GM18861 (cell line): ENCODE data around the gene MDFIC.

Experiments used
- ATAC-seq: cut with Tn5 transposase; IDR thresholded peaks from one replicate; pipeline ENCODE4 v1.9.1; 2021; ENCODE audit not compliant: unreplicated experiment

MDFIC gene

DNA sequence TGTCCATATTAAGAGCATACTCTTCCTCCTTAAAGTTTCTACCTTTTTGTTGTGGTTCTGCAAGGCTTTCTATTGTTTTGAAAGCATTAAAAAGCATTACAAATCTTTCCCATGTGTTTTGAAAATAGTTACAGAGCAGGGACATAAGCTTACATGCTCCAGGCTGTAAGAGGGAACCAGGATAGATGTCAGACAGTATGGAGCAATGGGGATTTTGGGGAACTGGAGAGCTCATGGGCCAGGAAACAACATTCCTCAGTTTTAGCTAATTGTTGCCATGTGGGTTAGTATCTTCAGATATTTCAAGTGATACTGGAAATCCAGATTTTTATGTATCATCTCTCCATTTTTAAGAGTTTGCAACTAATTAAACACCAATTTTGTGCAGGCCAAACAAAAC, 3.5 kb downstream of the MDFIC start:
- no peak for ATAC-seq

DNA sequence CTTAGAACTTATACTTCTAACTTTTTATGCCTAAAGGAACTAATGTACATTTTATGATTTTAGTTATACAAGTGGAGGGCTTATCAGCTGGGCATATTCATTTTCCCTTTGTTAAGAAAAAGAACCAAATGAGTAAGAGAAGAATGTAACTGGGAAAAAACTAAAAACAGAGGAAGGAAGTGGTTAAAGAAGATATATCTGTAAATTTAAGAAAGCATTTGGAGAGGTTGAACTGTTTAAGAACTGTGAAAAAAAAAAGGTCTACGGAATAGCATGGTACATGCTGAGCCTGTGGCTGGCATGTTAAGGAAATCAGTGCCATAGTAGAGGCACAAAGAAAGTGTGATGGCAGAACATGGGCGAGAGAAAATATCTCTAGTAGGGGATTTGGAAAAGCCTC, 6.2 kb downstream of the MDFIC start:
- no peak for ATAC-seq

DNA sequence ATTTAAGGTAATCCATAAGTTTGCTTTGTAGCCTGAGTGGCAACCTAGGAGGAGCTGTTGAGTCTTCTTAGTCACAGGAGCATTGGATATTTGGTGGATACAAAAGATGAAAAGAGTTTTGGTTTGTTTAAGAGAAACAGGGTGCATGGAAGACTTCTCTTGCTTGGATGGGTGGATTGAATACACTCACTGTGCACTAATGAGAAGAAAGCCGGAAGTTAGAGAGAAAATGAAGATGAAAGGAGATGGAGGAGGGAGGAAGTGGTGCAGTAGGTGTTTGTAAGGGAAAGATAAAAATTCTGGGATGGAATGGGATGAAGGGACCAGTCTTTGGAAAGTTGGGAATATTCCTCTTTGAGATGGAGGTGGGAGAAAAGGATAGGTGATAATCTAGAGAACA, 7.7 kb downstream of the MDFIC start:
- ATAC-seq, result no peak

DNA sequence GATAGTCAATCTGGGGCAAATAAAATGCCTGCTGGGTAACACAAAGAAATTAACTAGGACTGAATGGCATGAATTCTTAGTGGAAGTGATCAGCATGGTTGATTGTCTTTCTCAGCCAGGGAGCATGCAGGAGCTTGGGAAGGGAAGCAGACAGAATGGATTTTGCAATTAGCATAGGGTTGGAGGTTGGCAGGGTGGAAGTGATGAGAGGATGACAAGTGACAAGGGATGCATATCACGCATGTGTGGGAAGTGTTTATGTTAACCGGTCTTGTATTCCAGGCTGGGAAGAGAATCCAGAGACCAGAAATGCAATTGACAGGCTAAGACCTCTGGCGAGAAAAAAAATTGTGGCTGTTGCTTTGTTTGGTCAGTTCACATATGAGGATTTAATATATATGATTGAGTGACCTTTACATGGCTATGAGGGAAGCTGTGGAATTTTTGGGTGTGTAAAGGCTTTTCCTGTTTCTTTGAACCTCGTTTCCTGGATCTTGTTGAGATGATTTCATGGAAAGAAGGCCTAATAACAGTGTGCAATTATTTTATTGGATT, 8.3 kb downstream of the MDFIC start:
- no peak for ATAC-seq

DNA sequence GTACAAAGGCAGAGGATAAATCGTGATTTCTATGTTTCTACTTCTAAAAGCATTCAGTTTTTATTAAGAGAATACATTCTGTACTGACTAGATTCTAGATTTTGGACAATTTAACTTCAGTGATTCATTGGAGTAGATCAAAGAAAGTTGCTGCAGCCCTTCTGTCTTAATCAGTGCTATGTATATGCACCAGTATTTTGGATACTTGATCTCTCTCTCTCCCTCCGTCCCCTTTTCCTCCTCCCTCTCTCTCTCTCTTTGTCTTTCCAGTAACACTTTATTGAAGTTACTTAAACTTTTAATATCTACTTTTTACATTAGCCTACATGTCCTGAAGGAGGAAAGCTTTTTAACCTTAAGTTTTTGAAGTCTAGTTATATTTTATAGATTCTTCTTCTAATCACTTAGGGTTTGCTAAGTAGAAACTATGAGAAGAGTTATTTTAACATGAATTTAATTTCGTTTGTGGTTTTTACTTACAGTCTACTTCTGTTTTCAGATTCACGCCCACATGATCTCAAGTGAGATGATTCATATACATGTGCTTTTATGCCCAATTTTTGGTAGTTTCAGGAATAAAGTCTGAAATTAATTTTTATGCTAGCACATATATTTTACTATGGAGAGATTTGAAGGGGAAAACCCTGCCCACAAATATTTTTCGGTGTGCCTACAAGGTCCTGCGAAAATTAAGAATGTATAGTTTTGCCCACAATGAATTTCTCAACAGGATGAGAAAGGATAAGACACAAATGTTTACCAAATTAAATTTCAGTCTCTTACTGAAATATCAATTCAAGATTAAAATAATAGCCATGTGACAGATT, 9.1 kb downstream of the MDFIC start:
- ATAC-seq, result peak; percentile 40

DNA sequence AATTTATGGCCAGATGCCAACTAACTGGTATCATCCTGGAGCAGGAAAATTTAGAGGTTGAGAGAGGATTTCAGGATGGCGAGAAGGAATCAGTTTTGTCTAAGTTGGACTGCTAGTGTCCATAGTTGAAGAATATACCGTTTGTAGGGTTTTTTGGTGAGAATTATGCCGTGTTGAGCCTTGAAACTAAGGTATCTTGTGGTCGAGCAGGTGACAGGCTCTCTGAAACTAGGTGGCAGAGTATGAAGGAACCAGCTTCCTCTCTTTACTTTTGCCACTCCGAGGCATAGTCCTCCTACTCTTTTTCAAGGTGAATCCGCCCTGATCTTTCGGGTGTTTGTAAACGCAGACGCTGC, 9.7 kb downstream of the MDFIC start:
- ATAC-seq, result peak; percentile 72

DNA sequence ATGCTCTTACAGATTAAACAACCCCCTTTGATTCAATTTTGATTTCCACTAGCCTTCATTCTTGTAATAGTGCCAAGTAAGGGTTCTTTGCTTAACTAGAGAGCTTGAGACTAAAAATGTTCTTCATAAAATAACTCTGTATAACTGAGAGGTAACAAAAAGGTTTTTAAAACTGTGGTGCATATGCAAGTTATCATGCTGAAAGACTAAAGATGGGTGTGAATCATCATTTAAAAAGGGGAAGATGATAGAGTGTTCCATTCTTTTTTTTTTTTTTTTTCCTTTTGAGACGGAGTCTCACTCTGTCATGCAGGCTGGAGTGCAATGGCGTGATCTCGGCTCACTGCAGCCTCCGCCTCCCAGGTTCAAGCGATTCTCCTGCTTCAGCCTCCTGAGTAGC, 11.1 kb downstream of the MDFIC start:
- ATAC-seq, result no peak

DNA sequence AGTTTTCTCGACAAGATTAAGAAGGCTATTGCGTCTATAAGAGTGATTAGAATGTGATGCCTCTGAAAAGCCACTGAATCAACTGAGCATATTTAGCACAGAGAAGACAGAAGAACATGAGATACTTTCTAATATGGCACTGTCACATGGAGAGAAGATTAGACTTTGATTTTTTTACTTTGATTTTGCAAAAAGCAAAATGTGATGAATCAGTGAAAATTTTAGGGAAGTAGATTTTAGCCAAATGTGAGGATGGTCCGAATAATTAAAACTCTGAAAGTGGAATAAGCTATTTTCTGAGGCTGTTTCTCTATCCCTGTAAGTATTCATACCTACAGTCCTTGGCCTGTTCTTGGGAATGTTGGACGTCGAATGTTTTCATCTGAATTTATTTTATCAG, 11.8 kb downstream of the MDFIC start:
- ATAC-seq, result no peak

DNA sequence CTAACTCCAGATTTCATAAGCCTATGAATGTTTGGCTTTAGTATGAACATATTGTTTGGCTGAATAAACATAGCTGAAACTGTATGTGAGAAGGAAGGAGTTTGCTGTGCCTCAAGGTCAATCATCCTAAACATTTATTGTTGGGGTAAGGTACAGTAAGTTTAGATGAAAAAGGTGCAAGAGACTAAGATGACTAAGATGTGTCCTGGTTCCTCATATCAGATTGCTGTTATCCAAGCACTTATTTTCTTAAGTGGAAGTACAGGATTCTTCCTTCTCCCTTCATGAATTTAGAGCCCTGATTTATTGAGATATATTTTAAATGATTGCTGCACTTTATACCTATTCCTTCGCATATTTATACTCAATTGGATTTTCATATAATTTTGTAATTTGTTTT, 12.2 kb downstream of the MDFIC start:
- ATAC-seq, result no peak

DNA sequence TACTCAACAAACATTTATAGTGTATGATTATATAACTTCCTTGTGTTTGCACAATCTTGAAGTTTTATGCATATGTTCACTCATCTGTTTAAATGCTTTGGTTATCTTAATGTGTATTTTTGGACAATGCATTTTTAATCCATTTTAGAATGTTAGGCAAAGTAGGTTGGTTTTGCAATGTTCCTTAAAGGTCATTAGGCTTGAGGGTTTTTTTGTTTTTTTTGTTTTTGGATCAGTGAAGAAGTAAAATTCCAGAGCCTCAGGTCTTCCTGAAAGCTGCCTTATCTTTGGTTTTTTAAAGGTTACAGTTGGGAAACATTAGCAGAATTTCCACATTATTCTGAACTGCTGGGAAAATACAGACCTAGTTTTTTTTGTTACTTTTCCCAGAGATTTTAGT, 12.8 kb downstream of the MDFIC start:
- no peak for ATAC-seq

DNA sequence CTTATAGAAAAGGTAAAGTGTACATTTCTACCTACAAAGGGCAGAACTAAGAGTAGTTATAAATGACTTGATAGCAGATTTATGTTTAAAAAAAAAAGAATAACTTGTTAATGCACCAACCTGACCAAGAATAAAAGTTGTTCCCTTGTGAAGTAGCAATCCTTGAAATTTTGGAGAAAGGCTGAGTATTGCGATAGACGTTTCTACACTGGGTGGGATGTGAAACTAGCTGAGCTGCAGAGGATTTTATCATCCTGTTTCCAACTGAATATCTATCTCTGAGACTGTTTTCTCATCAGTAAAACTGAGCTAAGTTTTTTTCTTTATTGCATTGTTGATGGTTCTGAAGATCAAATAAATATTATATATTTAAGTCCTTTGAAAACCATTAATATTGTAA, 14.6 kb downstream of the MDFIC start:
- no peak for ATAC-seq

DNA sequence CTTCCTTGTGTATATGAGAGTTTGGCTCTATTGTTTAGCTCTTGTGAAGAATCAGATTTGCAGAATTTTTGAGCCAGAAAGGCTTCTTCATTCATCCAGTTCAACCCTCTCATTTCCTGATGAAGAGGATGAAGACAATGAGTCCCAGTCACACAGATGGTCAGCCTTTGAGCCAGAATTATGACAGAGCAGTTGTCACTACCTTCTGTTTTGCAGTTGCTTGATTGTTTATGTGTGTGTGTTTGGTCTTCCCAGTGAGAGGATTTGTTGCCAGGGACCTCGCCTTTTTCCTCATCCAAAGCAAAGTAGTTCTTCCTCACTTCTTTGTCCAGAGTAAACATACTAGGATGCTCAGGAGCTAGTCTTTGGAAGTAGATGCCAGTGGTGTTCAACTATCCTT, 15.6 kb downstream of the MDFIC start:
- ATAC-seq, result no peak

DNA sequence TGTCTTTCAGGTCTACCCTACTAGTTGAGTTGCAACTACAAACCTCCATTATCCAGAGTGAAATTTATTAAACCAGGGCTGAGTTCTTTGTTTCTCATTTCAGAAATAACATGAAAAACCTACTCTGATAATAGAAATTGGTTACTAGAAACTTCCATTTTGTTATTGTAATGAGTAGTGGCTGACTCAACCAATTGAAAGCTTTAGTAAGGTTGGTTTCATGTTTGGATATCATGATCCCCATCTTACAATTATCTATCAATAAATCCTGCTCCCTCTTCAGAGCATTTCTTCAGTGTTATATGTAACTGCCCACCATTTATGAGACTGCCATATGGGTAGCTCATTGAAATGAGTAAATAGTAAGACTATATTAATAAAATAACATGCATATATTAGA, 16.9 kb downstream of the MDFIC start:
- no peak for ATAC-seq

DNA sequence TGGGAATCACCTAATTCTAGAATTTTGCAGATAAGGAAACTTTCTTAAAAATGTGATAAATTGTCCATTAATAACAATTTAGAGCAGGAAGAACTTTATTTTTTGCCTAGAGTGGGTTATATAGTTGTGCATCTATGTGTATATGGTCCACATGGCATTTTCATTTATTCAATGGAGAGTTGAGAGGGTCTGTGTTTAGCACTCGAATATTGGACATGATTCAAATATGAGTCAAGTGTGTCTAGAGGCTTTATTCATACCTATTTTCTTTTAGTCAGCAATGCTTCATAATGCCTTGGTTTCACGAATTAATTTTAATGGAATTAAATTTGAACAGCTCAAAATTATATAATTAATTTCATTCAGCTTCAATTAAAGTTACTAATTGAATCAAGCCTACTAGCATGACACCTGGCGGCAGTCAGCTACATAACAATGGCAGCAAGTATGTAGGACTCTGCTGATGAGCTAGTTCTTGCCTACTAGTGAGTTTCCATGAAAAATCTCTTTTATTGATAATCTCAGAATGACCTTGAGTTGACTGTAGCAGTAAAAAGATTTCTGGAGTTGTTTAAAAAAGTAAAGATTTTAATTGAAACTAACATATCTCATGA, 17.7 kb downstream of the MDFIC start:
- ATAC-seq, result peak; percentile 39

DNA sequence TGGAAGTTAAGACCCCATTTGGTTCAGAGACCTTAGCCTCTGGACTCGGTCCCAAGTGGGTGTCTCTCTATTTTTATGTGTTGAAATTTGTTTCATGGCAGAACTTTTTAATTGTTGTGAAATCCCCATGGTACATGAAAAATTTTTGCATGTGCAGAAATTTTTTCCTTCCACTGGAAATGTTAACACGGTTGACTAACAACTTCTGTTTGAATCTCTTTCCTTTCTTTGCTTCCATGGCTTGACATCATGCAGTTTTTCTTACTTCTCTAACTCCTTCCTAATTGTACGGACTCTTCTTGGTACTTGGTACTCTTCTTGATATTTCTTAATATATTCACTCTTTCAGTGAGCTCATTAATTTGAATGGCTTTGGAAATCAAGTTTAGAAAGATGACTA, 18.3 kb downstream of the MDFIC start:
- no peak for ATAC-seq

DNA sequence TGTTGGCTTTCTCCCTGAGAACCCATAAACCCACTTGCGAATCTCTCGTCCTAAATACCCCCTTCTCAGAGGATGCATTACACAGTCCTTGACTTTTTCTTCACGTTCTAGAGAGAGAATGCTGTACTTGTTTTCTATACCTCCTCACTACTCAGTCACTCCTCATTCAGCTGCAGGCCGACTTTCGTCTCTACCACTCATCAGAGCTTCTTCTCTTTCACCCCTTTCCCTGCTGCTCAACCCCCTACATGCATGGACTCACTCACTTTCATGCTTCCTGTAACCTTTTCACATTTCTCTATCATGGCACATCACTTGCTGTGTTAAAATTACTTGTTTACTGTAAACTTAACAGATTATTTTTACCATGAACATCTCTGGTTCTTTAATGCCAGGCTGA, 19.8 kb downstream of the MDFIC start:
- ATAC-seq, result no peak

DNA sequence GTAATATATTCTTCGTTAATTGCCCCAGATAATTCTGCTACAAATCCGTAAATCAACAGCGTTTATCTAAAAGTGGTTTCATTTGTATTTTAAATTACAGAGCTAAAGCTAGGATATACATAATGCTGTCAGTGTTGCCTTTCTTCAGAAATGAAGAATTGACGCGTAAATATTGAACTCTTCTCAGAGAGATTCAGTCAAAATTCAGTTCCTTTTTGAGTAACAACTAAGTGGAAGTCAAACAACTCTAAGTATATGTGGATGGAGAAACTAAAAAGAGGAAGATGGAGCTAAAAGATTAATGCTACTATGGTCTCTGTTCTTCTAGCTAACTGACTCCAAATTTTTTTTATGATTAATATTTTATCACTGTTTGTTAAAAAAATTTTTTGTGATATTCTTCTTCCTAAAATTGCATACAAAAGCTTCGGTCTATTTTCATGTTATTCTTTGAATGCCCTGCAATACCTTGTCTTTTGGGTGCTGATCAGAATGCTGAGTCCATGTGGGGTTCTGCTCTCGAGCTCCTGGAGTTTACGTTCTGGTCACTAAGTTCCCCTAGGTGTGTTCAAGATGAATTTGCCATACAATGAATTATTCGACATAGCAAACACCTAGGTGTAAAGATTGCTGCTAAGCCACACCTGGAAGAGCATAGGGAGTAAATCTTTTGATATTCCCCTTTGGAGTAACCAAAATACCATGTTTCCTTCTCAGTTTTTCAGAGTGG, 20.7 kb downstream of the MDFIC start:
- ATAC-seq, result peak; percentile 64

DNA sequence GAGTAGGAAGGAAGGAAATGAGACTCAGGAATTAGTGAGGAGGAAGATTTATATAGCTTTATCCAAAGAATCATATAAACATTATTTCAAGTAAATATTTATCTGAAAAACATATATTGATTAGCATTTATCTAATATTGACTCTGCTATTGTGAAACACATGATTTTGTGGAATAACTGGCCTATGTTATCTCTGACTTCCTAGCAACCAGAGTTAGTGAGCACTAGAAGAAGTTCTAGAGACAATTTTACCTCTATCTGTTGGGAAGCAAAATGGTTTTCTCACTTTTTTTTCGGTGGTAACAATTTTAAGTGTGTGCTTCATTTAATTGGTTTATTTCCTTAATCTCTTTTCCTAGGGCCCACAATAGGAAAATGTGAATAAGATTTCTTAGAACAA, 21.6 kb downstream of the MDFIC start:
- ATAC-seq, result no peak

DNA sequence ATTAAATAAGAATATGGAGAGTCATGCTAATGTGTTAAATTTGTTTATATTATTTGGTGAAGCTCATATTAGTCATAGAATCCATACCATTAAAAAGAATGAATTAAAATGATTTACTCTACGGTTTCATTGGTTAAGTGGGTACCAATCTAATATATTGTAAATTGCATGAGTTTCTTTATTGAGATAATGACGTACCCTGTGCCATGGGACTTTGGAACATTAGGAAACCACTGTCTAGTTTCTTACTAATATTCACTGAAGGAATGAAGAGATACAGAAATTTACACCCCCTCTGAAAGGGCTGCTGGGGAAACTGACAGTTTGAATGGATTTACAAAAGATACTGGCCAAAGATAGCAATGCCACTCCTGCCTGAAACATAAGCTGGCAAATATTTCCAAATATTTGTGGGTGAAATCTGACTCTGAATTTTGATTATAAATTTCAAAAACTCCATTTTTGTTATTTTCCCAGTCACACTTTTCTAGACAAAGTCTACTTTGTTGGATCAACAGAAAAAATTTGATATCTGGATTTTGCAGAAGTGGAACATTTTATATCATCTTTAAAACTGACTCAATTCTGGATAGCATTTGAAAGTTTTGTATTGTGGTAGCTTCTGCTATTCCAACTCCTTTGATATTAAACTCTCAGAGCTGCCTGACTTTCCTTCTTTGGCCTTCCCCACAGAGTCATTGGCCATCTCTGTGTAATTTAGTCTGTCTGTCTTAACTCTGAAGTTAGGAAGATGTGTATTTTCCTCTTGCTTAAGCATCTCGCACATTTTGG, 22.3 kb downstream of the MDFIC start:
- no peak for ATAC-seq

DNA sequence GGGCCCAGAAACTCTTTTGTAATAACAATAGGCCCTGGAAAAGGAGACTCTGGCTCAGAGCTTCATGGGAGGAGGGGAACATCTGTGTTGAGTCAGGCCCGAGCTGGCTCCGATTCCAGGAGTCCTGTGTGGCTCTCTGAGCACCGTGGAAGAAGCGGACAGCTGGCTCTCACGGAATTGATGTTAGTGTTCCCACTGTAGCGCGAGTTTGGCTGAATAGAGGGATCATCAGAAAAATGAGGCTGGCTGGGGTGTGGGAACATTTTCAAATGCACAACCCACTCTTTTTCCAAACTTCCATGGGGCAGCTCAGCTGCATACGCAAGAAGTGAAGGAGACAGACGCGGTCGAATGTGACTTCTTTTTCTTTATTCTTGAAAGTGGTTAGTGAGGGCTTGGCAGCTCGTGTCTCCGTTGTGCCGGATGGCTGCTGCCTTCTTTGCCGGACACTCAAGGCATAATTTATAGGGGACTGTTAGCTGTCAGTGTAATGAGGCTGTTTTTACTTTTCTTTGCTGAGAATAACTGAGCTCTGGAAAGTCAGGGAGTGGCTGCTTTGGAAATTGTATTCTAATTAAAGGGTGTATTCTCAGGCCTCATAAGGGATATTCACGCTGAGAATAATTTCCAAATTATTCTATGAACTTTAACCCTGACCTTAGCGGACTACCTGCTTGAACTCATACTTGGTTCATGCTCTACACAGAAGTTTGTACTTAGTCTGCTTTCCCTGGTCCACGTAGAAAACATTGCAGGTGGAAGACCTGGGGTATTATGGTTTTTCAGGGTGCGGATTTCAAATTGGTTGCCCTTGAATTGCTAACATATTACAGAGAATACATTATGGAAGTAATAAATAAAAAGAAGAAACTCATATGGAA, 23.1 kb downstream of the MDFIC start:
- no peak for ATAC-seq
